ENCODE results near the gene CNGB1. TPM values are rescaled to one million over a fixed set of nuclear protein-coding genes. Genes with fewer than 3 reads are reported as not detected.

The CNGB1 gene
- total and polyA plus RNA-seq, 2 of the 13 experiments (the other 11 are each of a cell fraction or from before 2014, with no cell fraction given) = 0.02 to 0.15 TPM

GRCh38 chr16:57957673-57958392 is 13.1 kb downstream of the CNGB1 start:
- Histone ChIP-seq H2AFZ (ENCODE audit: low read length) (no peak overlapping the region), H3K4me1 (ENCODE audit: insufficient read depth, low read length) (peaks cover 30% of the 10 kb centered on the region), H3K9ac (ENCODE audit: insufficient read depth, low read depth, low read length) (no peak overlapping the region), H3K9me3 (ENCODE audit: low read length) (no peaks in the 10 kb centered on the region), H3K4me3 (replicated peaks in 1 of 3; ENCODE audit: insufficient read depth in 1 of 3, low read depth in 2 of 3, low read length in 3 of 3) (peak overlapping the region in 1 of 3 experiments; percentile 39; a peak in 1 of 6 replicates), H3K36me3 (replicated peaks in 1 of 2; ENCODE audit: control insufficient read depth in 1 of 2, insufficient read depth in 2 of 2, low read length in 2 of 2) (no peaks in the 10 kb centered on the region), H4K20me1 (ENCODE audit: insufficient read depth, low read length) (no peaks in the 10 kb centered on the region), H3K4me2 (ENCODE audit: low read depth, low read length) (peak overlapping the region; percentile 43), H3K27me3 (ENCODE audit: control insufficient read depth in 1 of 2, insufficient read depth in 2 of 2, low read length in 2 of 2) (peaks cover 7 to 67% of the 10 kb centered on the region in 2 experiments; a peak in 4 of 5 replicates), H3K79me2 (ENCODE audit: insufficient read depth, low read length) (no peaks in the 10 kb centered on the region), H3K27ac (ENCODE audit: extremely low read length, insufficient read depth, low read length) (no peak overlapping the region)
- ChIA-PET CTCF (ENCODE audit: low intra/inter-chr PET ratio, low total read pairs) (no interaction called here), POLR2A (no interaction called here)
- FAIRE-seq (no peak), ATAC-seq (peak; percentile 30), DNase-seq (ENCODE audit: low spot score) (no peak)
- WGBS (ENCODE audit: low lambda C conversion rate) = 35% methylated on average over 7 of the region's 8 CpGs
- no TSS peak for BruUV-seq (replicated peaks)
- intact Hi-C loops (cut with micrococcal nuclease; ENCODE audit: unreplicated experiment) (no loop called here), in situ Hi-C loops (cut with HindIII; ENCODE audit: extremely low pct_ligation_motif_present, low pct_unique_long_range_greater_than_20kb) (no loop called here)
- TF ChIP-seq ZFX (CRISPR knock-in tag; IDR thresholded peaks at IDR 0.05; ENCODE audit: low read depth) (peak; percentile 57; the same call in 1 of the 2 replicates), MBD4 (IDR thresholded peaks at IDR 0.05; ENCODE audit: borderline replicate concordance, low read length) (no peak), ZNF746 (CRISPR knock-in tag; IDR thresholded peaks at IDR 0.05) (no peak), PRDM15 (CRISPR knock-in tag; IDR thresholded peaks at IDR 0.05) (no peak), NRL (CRISPR knock-in tag; IDR thresholded peaks at IDR 0.05; ENCODE audit: borderline replicate concordance) (0 out of 2 replicates have a peak, but pooled peaks have one; percentile 40), HMGA1 (CRISPR knock-in tag; conservative IDR thresholded peaks at IDR 0.05) (no peak), SP1 (IDR thresholded peaks at IDR 0.05) (no peak), SP1 (CRISPR knock-in tag; IDR thresholded peaks at IDR 0.05) (no peak), ZFP36 (IDR thresholded peaks at IDR 0.05; ENCODE audit: borderline replicate concordance, low read depth, low read length, partially characterized antibody) (peak; percentile 8), AKAP8 (CRISPR knock-in tag; IDR thresholded peaks at IDR 0.05) (no peak), ELF1 (CRISPR knock-in tag; IDR thresholded peaks at IDR 0.05) (peak; percentile 28; the same call in 1 of the 2 replicates), KDM4B (CRISPR knock-in tag; IDR thresholded peaks at IDR 0.05) (no peak), PBX3 (CRISPR knock-in tag; IDR thresholded peaks at IDR 0.05; ENCODE audit: borderline replicate concordance) (no peak), FOXA3 (CRISPR knock-in tag; IDR thresholded peaks at IDR 0.05) (0 out of 2 replicates have a peak, but pooled peaks have one; percentile 23)
- TF ChIP-seq, protein P1, sequence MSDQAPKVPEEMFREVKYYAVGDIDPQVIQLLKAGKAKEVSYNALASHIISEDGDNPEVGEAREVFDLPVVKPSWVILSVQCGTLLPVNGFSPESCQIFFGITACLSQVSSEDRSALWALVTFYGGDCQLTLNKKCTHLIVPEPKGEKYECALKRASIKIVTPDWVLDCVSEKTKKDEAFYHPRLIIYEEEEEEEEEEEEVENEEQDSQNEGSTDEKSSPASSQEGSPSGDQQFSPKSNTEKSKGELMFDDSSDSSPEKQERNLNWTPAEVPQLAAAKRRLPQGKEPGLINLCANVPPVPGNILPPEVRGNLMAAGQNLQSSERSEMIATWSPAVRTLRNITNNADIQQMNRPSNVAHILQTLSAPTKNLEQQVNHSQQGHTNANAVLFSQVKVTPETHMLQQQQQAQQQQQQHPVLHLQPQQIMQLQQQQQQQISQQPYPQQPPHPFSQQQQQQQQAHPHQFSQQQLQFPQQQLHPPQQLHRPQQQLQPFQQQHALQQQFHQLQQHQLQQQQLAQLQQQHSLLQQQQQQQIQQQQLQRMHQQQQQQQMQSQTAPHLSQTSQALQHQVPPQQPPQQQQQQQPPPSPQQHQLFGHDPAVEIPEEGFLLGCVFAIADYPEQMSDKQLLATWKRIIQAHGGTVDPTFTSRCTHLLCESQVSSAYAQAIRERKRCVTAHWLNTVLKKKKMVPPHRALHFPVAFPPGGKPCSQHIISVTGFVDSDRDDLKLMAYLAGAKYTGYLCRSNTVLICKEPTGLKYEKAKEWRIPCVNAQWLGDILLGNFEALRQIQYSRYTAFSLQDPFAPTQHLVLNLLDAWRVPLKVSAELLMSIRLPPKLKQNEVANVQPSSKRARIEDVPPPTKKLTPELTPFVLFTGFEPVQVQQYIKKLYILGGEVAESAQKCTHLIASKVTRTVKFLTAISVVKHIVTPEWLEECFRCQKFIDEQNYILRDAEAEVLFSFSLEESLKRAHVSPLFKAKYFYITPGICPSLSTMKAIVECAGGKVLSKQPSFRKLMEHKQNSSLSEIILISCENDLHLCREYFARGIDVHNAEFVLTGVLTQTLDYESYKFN (CRISPR knock-in tag; conservative IDR thresholded peaks at IDR 0.05) = 0 out of 2 replicates have a peak, but pooled peaks have one; percentile 12

Measured in HepG2 (cell line).